ENCODE data around the gene ALDOC.
A peak's percentile ranks its signal among the peaks of the same experiment; 100 is the strongest.
"Not testable (repeated sequence)": the region's sequence is repeated elsewhere in the genome, so short reads cannot be mapped to it uniquely, and the experiment has no call there.

The ALDOC gene

GRCh38 chr17:28576758-28577465, at the start of gene ALDOC:
Gene ALDOC (minus strand): TSS chr17:28576895. CDS start chr17:28575532, 1,363 bp downstream.
- Mint-ChIP-seq H3K27ac (peak within 1 kb of the TSS; percentile 93), H3K27me3 (no peaks in the 10 kb centered on the region), H3K9me3 (ENCODE audit: low read depth) (no peaks in the 10 kb centered on the region), H3K4me1 (ENCODE audit: low read depth) (peaks cover 31% of the 10 kb centered on the region), H3K36me3 (no peaks in the 10 kb centered on the region), H3K4me3 (peak within 1 kb of the TSS; percentile 85)

- H3K4me1 Mint-ChIP-seq (ENCODE audit: low read depth): peaks cover 3% of the 10 kb centered on the region
- no peaks in the 10 kb centered on the region for H3K36me3 Mint-ChIP-seq
- no peaks in the 10 kb centered on the region for H3K27me3 Mint-ChIP-seq
- H3K9me3 Mint-ChIP-seq (ENCODE audit: low read depth): no peaks in the 10 kb centered on the region
- no peak overlapping the region for H3K27ac Mint-ChIP-seq
- no peak overlapping the region for H3K4me3 Mint-ChIP-seq
Observed at GRCh38 chr17:28624148-28624547, 47.5 kb upstream of the ALDOC start.

GRCh38 chr17:28623696-28624095, 47.0 kb upstream of the ALDOC start:
- Mint-ChIP-seq H3K4me3 (no peak overlapping the region), H3K9me3 (ENCODE audit: low read depth) (no peaks in the 10 kb centered on the region), H3K36me3 (no peaks in the 10 kb centered on the region), H3K27me3 (no peaks in the 10 kb centered on the region), H3K4me1 (ENCODE audit: low read depth) (peaks cover 3% of the 10 kb centered on the region), H3K27ac (no peak overlapping the region)

- H3K27me3 Mint-ChIP-seq: no peaks in the 10 kb centered on the region
- no peaks in the 10 kb centered on the region for H3K9me3 Mint-ChIP-seq (ENCODE audit: low read depth)
- H3K4me1 Mint-ChIP-seq (ENCODE audit: low read depth): peaks cover 3% of the 10 kb centered on the region
- peaks cover 4% of the 10 kb centered on the region for H3K36me3 Mint-ChIP-seq
- no peak overlapping the region for H3K4me3 Mint-ChIP-seq
- H3K27ac Mint-ChIP-seq: no peak overlapping the region
Observed at GRCh38 chr17:28622186-28622585, 45.5 kb upstream of the ALDOC start.

- Mint-ChIP-seq H3K4me3 (no peak overlapping the region), H3K4me1 (ENCODE audit: low read depth) (no peaks in the 10 kb centered on the region), H3K27me3 (no peaks in the 10 kb centered on the region), H3K36me3 (peaks cover 4% of the 10 kb centered on the region), H3K27ac (no peak overlapping the region), H3K9me3 (ENCODE audit: low read depth) (no peaks in the 10 kb centered on the region)
Observed at GRCh38 chr17:28620010-28620409, 43.3 kb upstream of the ALDOC start.

GRCh38 chr17:28618464-28618863, 41.8 kb upstream of the ALDOC start:
- Mint-ChIP-seq H3K27ac (no peak overlapping the region), H3K27me3 (no peaks in the 10 kb centered on the region), H3K9me3 (ENCODE audit: low read depth) (no peaks in the 10 kb centered on the region), H3K4me3 (no peak overlapping the region), H3K4me1 (ENCODE audit: low read depth) (no peaks in the 10 kb centered on the region), H3K36me3 (peaks cover 4% of the 10 kb centered on the region)

GRCh38 chr17:28616281-28616680, 39.6 kb upstream of the ALDOC start:
- Mint-ChIP-seq H3K9me3 (ENCODE audit: low read depth) (no peaks in the 10 kb centered on the region), H3K27ac (peak overlapping the region; percentile 16), H3K4me1 (ENCODE audit: low read depth) (no peaks in the 10 kb centered on the region), H3K27me3 (no peaks in the 10 kb centered on the region), H3K36me3 (peaks cover 4% of the 10 kb centered on the region), H3K4me3 (no peak overlapping the region)

- Mint-ChIP-seq H3K27me3 (no peaks in the 10 kb centered on the region), H3K4me3 (no peak overlapping the region)
Observed at GRCh38 chr17:28615260-28615940, 38.7 kb upstream of the ALDOC start.

GRCh38 chr17:28613931-28614381, 37.3 kb upstream of the ALDOC start, which contains the start of gene RSKR:
Gene RSKR (minus strand): TSS chr17:28614185. CDS start chr17:28614161, 24 bp downstream.
- Mint-ChIP-seq H3K36me3 (peaks cover 4% of the 10 kb centered on the region), H3K4me1 (ENCODE audit: low read depth) (no peaks in the 10 kb centered on the region), H3K27ac (peak within 1 kb of the TSS; percentile 22), H3K27me3 (no peaks in the 10 kb centered on the region), H3K4me3 (no peak within 1 kb of the TSS), H3K9me3 (ENCODE audit: low read depth) (no peaks in the 10 kb centered on the region)

More at GRCh38 chr17:28615260-28615940, 38.7 kb upstream of the ALDOC start:
- Mint-ChIP-seq H3K27ac (no peak overlapping the region), H3K4me1 (ENCODE audit: low read depth) (no peaks in the 10 kb centered on the region), H3K9me3 (ENCODE audit: low read depth) (no peaks in the 10 kb centered on the region), H3K36me3 (peaks cover 4% of the 10 kb centered on the region)

- Mint-ChIP-seq H3K9me3 (ENCODE audit: low read depth) (no peaks in the 10 kb centered on the region), H3K27ac (peak overlapping the region; percentile 22), H3K27me3 (no peaks in the 10 kb centered on the region), H3K36me3 (peaks cover 2% of the 10 kb centered on the region), H3K4me1 (ENCODE audit: low read depth) (no peaks in the 10 kb centered on the region), H3K4me3 (no peak overlapping the region)
Observed at GRCh38 chr17:28612936-28613872, 36.5 kb upstream of the ALDOC start.

- H3K4me3 Mint-ChIP-seq: no peak overlapping the region
- H3K27me3 Mint-ChIP-seq: no peaks in the 10 kb centered on the region
- H3K4me1 Mint-ChIP-seq (ENCODE audit: low read depth): no peaks in the 10 kb centered on the region
- no peaks in the 10 kb centered on the region for H3K9me3 Mint-ChIP-seq (ENCODE audit: low read depth)
- H3K27ac Mint-ChIP-seq: peak overlapping the region; percentile 6
- H3K36me3 Mint-ChIP-seq: peaks cover 2% of the 10 kb centered on the region
Observed at GRCh38 chr17:28612531-28612930, 35.8 kb upstream of the ALDOC start.

- H3K36me3 Mint-ChIP-seq: no peaks in the 10 kb centered on the region
- H3K27ac Mint-ChIP-seq: no peak overlapping the region
- no peaks in the 10 kb centered on the region for H3K4me1 Mint-ChIP-seq (ENCODE audit: low read depth)
- H3K27me3 Mint-ChIP-seq: no peaks in the 10 kb centered on the region
- no peaks in the 10 kb centered on the region for H3K9me3 Mint-ChIP-seq (ENCODE audit: low read depth)
- no peak overlapping the region for H3K4me3 Mint-ChIP-seq
Observed at GRCh38 chr17:28610376-28610775, 33.7 kb upstream of the ALDOC start.

- H3K27ac Mint-ChIP-seq; H3K4me3 Mint-ChIP-seq; H3K4me1 Mint-ChIP-seq (ENCODE audit: low read depth); H3K36me3 Mint-ChIP-seq; H3K27me3 Mint-ChIP-seq; H3K9me3 Mint-ChIP-seq (ENCODE audit: low read depth): not testable (repeated sequence)
Observed at GRCh38 chr17:28604031-28604430, 27.3 kb upstream of the ALDOC start.

GRCh38 chr17:28599311-28600184, 22.9 kb upstream of the ALDOC start:
- H3K4me1 Mint-ChIP-seq (ENCODE audit: low read depth): peaks cover 23% of the 10 kb centered on the region
- H3K4me3 Mint-ChIP-seq: peak overlapping the region; percentile 97
- H3K9me3 Mint-ChIP-seq (ENCODE audit: low read depth): no peaks in the 10 kb centered on the region
- no peaks in the 10 kb centered on the region for H3K36me3 Mint-ChIP-seq
- H3K27me3 Mint-ChIP-seq: no peaks in the 10 kb centered on the region
- H3K27ac Mint-ChIP-seq: peak overlapping the region; percentile 97
